Measurements from ENCODE around the gene UBAC2.

Gene UBAC2

GRCh38 chr13:99200432-99201167, at the start of gene UBAC2:
Gene UBAC2, plus strand, starts transcription at chr13:99200854. Its CDS starts 55 bp downstream, at chr13:99200909.
- peak; percentile 76 for DNase-seq

- no peak for DNase-seq
Measured at GRCh38 chr13:99151516-99151915, 49.1 kb upstream of the UBAC2 start.

GRCh38 chr13:99153219-99153618, 47.4 kb upstream of the UBAC2 start:
- no peak for DNase-seq

- DNase-seq, result no peak
Measured at GRCh38 chr13:99154064-99154463, 46.6 kb upstream of the UBAC2 start.

GRCh38 chr13:99155821-99156220, 44.8 kb upstream of the UBAC2 start:
- DNase-seq, result no peak

- DNase-seq, result no peak
Measured at GRCh38 chr13:99157046-99157445, 43.6 kb upstream of the UBAC2 start.

GRCh38 chr13:99158846-99159245, 41.8 kb upstream of the UBAC2 start:
- DNase-seq, result no peak

GRCh38 chr13:99159331-99160061, 41.2 kb upstream of the UBAC2 start:
- DNase-seq, result no peak

GRCh38 chr13:99160415-99160814, 40.2 kb upstream of the UBAC2 start:
- DNase-seq, result no peak

GRCh38 chr13:99161512-99161911, 39.1 kb upstream of the UBAC2 start:
- DNase-seq, result no peak

- DNase-seq, result no peak
Measured at GRCh38 chr13:99162567-99163361, 37.9 kb upstream of the UBAC2 start.

GRCh38 chr13:99164226-99164625, 36.4 kb upstream of the UBAC2 start:
- no peak for DNase-seq

GRCh38 chr13:99165753-99166587, 34.7 kb upstream of the UBAC2 start:
- DNase-seq, result no peak

GRCh38 chr13:99172951-99173350, 27.7 kb upstream of the UBAC2 start:
- DNase-seq, result no peak

GRCh38 chr13:99173606-99174005, 27.0 kb upstream of the UBAC2 start:
- DNase-seq, result no peak

GRCh38 chr13:99174533-99175100, 26.0 kb upstream of the UBAC2 start:
- DNase-seq, result no peak

GRCh38 chr13:99176309-99177276, 24.1 kb upstream of the UBAC2 start:
- DNase-seq, result no peak

- DNase-seq, result no peak
Measured at GRCh38 chr13:99178636-99179035, 22.0 kb upstream of the UBAC2 start.

- no peak for DNase-seq
Measured at GRCh38 chr13:99179460-99179859, 21.2 kb upstream of the UBAC2 start.

GRCh38 chr13:99182439-99182838, 18.2 kb upstream of the UBAC2 start:
- DNase-seq, result no peak

- DNase-seq, result no peak
Measured at GRCh38 chr13:99185606-99186005, 15.0 kb upstream of the UBAC2 start.

Measured in DMS 273 treated with DMSO at 0.1 percent for 48 hours (cell line).